GM12878 (cell line): ENCODE measurements around the gene LIPA. TPM values are rescaled to one million over a fixed set of nuclear protein-coding genes. Genes with fewer than 3 reads are reported as not detected.

Experiments
- ATAC-seq: fragments of 200-7000 bp; cut with Tn5 transposase; 3 replicates; pipeline ENCODE4 v1.9.1; 2020; ENCODE audit warnings: mild to moderate bottlenecking, moderate library complexity
- BruUV-seq: library from RNA; stranded (reverse); fragments of 400-500 nt; replicated peaks from 2 replicates; lab custom pipeline; 2021; lab: Mats Ljungman, UMichigan
- CTCF ChIA-PET: fragments of 300-600 bp; sonication (Branson Sonifier 250); formaldehyde crosslinking; extraction: SDS; loops from one replicate; lab custom pipeline; 2021; ENCODE audit warnings: inconsistent platforms; lab: Yijun Ruan, JAX
- POLR2A ChIA-PET: fragments of 350-600 bp; formaldehyde crosslinking; extraction: SDS; loops from one replicate; lab custom pipeline; 2021; ENCODE audit warnings: inconsistent platforms; lab: Charles Lee
- RAD21 ChIA-PET: fragments of 300-600 bp; sonication (Branson Sonifier 250); formaldehyde crosslinking; loops from one replicate; lab custom pipeline; 2023; ENCODE audit warnings: antibody characterized with exemption; ENCODE audit not compliant: unreplicated experiment; lab: Charles Lee
- SMC1A ChIA-PET: fragments of 300-600 bp; sonication (Branson Sonifier 250); formaldehyde crosslinking; loops from one replicate; lab custom pipeline; 2023; ENCODE audit not compliant: unreplicated experiment, uncharacterized antibody; lab: Charles Lee
- DNase-seq: peaks from one replicate; pipeline ENCODE4 v3.0.0-alpha.2; 2011; ENCODE audit warnings: low read depth, low spot score
- FAIRE-seq: peaks from 3 replicates; lab custom pipeline; 2011; peaks lifted over from hg19 to GRCh38; lab: Jason Lieb, UNC
- H2AFZ ChIP-seq: 2 replicates; pipeline ENCODE4 v1.6.0; 2011; ENCODE audit warnings: low read depth, low read length, control low read depth; ENCODE audit not compliant: control insufficient read depth
- H3K27ac ChIP-seq: 2 replicates; pipeline ENCODE4 v1.5.1; 2011; ENCODE audit warnings: control low read depth; ENCODE audit not compliant: control insufficient read depth, insufficient read depth
- H3K27me3 ChIP-seq, 2 experiments: replicated peaks in 1 of 2; 2 replicates each; pipeline versions ENCODE4 v1.6.0 to v1.6.1; 2011; ENCODE audit warnings: low read length in 1 of 2; ENCODE audit not compliant: control insufficient read depth in 2 of 2, insufficient read depth in 2 of 2
- H3K36me3 ChIP-seq, 2 experiments: 2 replicates each; pipeline ENCODE4 v1.5.1; 2011; ENCODE audit warnings: low read length in 1 of 2; ENCODE audit not compliant: control insufficient read depth in 2 of 2, insufficient read depth in 2 of 2
- H3K4me1 ChIP-seq: 2 replicates; pipeline ENCODE4 v1.6.1; 2011; ENCODE audit warnings: mild to moderate bottlenecking, low read length, moderate library complexity, mixed read lengths; ENCODE audit not compliant: control insufficient read depth, insufficient read depth
- H3K4me2 ChIP-seq: 2 replicates; pipeline ENCODE4 v1.6.0; 2011; ENCODE audit warnings: control low read depth; ENCODE audit not compliant: control insufficient read depth, insufficient read depth
- H3K4me3 ChIP-seq: fragments of 200-600 bp; sonication (generic); 2 replicates; pipeline ENCODE4 v1.5.1; 2016
- H3K79me2 ChIP-seq: 2 replicates; pipeline ENCODE4 v1.6.0; 2011; ENCODE audit warnings: low read length; ENCODE audit not compliant: control insufficient read depth, insufficient read depth
- H3K9ac ChIP-seq: 2 replicates; pipeline ENCODE4 v1.8.0; 2011; ENCODE audit warnings: low read length, control low read depth, mixed read lengths; ENCODE audit not compliant: control insufficient read depth, insufficient read depth
- H3K9me3 ChIP-seq: replicated peaks from 3 replicates; pipeline ENCODE4 v1.5.1; 2011; ENCODE audit warnings: mild to moderate bottlenecking, low read length; ENCODE audit not compliant: control insufficient read depth, insufficient read depth
- H4K20me1 ChIP-seq: 2 replicates; pipeline ENCODE4 v1.6.0; 2011; ENCODE audit not compliant: control insufficient read depth, insufficient read depth
- CHD2 ChIP-seq: IDR thresholded peaks from 2 replicates; pipeline ENCODE4 v1.6.1; 2011; ENCODE audit warnings: low read depth, low read length, improper control_type of control experiment, borderline replicate concordance
- GATAD2B ChIP-seq: fragments of 450-650 bp; conservative IDR thresholded peaks from 2 replicates; pipeline ENCODE4 v1.6.1; 2017; ENCODE audit warnings: low read depth, mild to moderate bottlenecking, moderate library complexity
- IRF4 ChIP-seq: IDR thresholded peaks from 2 replicates; pipeline ENCODE4 v1.6.1; 2011; ENCODE audit warnings: low read depth, low read length
- KDM1A ChIP-seq: fragments of 200-600 bp; sonication (generic); IDR thresholded peaks from 2 replicates; pipeline ENCODE4 v1.6.1; 2016; ENCODE audit warnings: borderline replicate concordance
- MYC ChIP-seq: IDR thresholded peaks from 2 replicates; pipeline ENCODE4 v1.6.1; 2011; ENCODE audit warnings: mild to moderate bottlenecking, low read length, moderate library complexity, inconsistent platforms; ENCODE audit not compliant: insufficient read depth, insufficient replicate concordance, insufficient read length, severe bottlenecking
- NFXL1 ChIP-seq: fragments of 450-650 bp; IDR thresholded peaks from 2 replicates; pipeline ENCODE4 v1.6.1; 2017; ENCODE audit warnings: antibody characterized with exemption, mild to moderate bottlenecking, borderline replicate concordance
- PAX5 ChIP-seq: IDR thresholded peaks from 2 replicates; pipeline ENCODE4 v1.6.1; 2011; ENCODE audit warnings: low read depth, low read length, borderline replicate concordance
- RELA ChIP-seq: fragments of 450-650 bp; IDR thresholded peaks from 2 replicates; pipeline ENCODE4 v1.8.0; 2014; ENCODE audit warnings: borderline replicate concordance; ENCODE audit not compliant: partially characterized antibody
- SIN3A ChIP-seq: IDR thresholded peaks from 2 replicates; pipeline ENCODE4 v1.6.1; 2012; ENCODE audit warnings: low read depth, low read length, improper control_type of control experiment
- STAT1 ChIP-seq: fragments of 450-650 bp; conservative IDR thresholded peaks from 2 replicates; pipeline ENCODE4 v1.6.1; 2014; ENCODE audit warnings: antibody characterized with exemption, mild to moderate bottlenecking
- WGBS: methylation state at CpG from one replicate; pipeline ENCODE4 v1.1.6; 2016; ENCODE audit warnings: low lambda C conversion rate; ENCODE audit not compliant: insufficient replicate concordance, insufficient coverage; ENCODE audit errors: missing lambda C conversion rate; 5-methylcytosine and 5-hydroxymethylcytosine counted together
- in situ Hi-C: fragments of 300-500 bp; cut with MboI; formaldehyde crosslinking; loops from 9 replicates; pipeline ENCODE4 v1.14.3; 2018; ENCODE audit warnings: mixed read lengths
- intact Hi-C: fragments of 100-400 bp; cut with micrococcal nuclease; formaldehyde crosslinking; loops from one replicate; pipeline ENCODE4 v1.14.2; 2022; ENCODE audit not compliant: unreplicated experiment
- polyA plus RNA-seq, 11 experiments: library from polyadenylated mRNA; depleted of rRNA in 4 of 11; unstranded in 6 of 11; stranded (reverse) in 5 of 11; fragments of >200 nt; fragmentation: Nextera tagmentation in 4 of 11; fragmentation: Illumina TruSeq in 1 of 11; extraction: Ambion mirVana in 4 of 11; extraction: Trizol in 1 of 11; gene quantifications; 1 replicate in 1 of 11; 2 replicates in 10 of 11; pipeline versions ENCODE4 v1.2.1 to v1.2.3, GENCODE V29; 2011 to 2016; ENCODE audit warnings: inconsistent platforms in 2 of 11, missing spikeins in 2 of 11, low read depth in 1 of 11
- total RNA-seq, 4 experiments: library from RNA; depleted of rRNA in 3 of 4; stranded (reverse); fragments of >200 nt in 3 of 4; fragmentation: Illumina TruSeq in 1 of 4; extraction: Trizol in 1 of 4; gene quantifications; 2 replicates each; pipeline versions ENCODE4 v1.2.1 to v1.2.3, GENCODE V29; 2013 to 2021
- TF ChIP-seq, protein P1 (sequence below): fragments of 450-650 bp; IDR thresholded peaks from 2 replicates; pipeline ENCODE4 v1.6.1; 2016; ENCODE audit warnings: mild to moderate bottlenecking, moderate library complexity, borderline replicate concordance

LIPA gene
- total and polyA plus RNA-seq, 10 of the 15 experiments (the other 5 are each of a cell fraction or from before 2014, with no cell fraction given), result 31.1 to 50.3 (median 39.5) TPM

DNA sequence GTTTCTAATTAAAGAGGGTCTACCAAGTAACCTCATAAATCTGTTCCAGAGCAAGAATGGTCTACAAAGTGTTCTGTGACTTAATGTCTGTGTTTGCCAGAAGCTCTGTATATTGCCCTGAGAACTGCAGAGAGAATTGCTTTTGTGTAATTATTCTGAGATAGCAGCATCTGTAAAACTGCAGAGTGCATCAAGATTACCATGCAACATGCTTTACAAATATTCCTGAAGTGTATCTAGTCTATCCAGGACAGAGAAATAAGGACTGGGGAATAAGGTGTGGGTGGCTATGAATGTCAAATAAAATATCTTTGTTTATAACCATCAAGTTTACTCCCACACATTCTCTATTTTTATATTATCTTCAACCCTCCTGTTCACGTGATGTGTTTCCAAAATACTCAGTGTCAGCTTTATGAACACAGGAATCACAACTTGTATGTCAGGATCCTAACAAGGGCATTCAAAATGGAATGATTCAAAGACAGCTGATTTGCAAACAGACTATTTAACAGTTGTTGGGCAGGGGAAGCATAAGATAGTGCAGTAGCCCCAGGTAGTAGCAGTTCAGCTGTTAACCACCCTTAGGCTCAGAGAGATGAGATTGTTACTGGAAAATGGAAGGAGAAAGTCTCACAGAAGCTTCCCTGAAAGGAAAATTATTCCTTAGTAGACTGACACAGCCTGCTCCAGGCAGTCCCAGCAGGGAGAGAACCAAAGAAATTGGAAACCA is 15.3 kb upstream of the LIPA start:
- ATAC-seq, result no peak
- FAIRE-seq, result no peak
- no peaks in the 10 kb centered on the region for H4K20me1 ChIP-seq
- RAD21 ChIA-PET, result no interaction called here
- H3K79me2 ChIP-seq, result no peaks in the 10 kb centered on the region
- H3K36me3 ChIP-seq, result no peaks in the 10 kb centered on the region; a peak in 1 of 4 replicates
- no peak overlapping the region for H3K4me3 ChIP-seq
- peaks cover 8% of the 10 kb centered on the region; the same call in 2 of the 3 replicates for H3K9me3 ChIP-seq
- SMC1A ChIA-PET, result interaction anchor here (0.7 kb wide), 1 partner anchor 103 kb away, joined by 4 read pairs; no protein-coding TSS in a partner anchor
- TF ChIP-seq PAX5 (no peak), MYC (no peak), IRF4 (no peak), RELA (no peak), GATAD2B (no peak), SIN3A (no peak), NFXL1 (no peak), STAT1 (no peak), CHD2 (no peak), KDM1A (no peak)
- TF ChIP-seq, protein P1, sequence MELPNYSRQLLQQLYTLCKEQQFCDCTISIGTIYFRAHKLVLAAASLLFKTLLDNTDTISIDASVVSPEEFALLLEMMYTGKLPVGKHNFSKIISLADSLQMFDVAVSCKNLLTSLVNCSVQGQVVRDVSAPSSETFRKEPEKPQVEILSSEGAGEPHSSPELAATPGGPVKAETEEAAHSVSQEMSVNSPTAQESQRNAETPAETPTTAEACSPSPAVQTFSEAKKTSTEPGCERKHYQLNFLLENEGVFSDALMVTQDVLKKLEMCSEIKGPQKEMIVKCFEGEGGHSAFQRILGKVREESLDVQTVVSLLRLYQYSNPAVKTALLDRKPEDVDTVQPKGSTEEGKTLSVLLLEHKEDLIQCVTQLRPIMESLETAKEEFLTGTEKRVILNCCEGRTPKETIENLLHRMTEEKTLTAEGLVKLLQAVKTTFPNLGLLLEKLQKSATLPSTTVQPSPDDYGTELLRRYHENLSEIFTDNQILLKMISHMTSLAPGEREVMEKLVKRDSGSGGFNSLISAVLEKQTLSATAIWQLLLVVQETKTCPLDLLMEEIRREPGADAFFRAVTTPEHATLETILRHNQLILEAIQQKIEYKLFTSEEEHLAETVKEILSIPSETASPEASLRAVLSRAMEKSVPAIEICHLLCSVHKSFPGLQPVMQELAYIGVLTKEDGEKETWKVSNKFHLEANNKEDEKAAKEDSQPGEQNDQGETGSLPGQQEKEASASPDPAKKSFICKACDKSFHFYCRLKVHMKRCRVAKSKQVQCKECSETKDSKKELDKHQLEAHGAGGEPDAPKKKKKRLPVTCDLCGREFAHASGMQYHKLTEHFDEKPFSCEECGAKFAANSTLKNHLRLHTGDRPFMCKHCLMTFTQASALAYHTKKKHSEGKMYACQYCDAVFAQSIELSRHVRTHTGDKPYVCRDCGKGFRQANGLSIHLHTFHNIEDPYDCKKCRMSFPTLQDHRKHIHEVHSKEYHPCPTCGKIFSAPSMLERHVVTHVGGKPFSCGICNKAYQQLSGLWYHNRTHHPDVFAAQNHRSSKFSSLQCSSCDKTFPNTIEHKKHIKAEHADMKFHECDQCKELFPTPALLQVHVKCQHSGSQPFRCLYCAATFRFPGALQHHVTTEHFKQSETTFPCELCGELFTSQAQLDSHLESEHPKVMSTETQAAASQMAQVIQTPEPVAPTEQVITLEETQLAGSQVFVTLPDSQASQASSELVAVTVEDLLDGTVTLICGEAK, result no peak
- no peaks in the 10 kb centered on the region for H3K27me3 ChIP-seq
- H3K27ac ChIP-seq, result no peak overlapping the region
- BruUV-seq, result no TSS peak
- no peak for DNase-seq
- no peak overlapping the region for H2AFZ ChIP-seq
- CTCF ChIA-PET, result interaction anchor here (2.6 kb wide), 1 partner anchor 102 kb away, joined by 14 read pairs; no protein-coding TSS in a partner anchor
- no peak overlapping the region for H3K4me2 ChIP-seq
- intact Hi-C loops (no loop called here), in situ Hi-C loops (no loop called here)
- H3K9ac ChIP-seq, result no peak overlapping the region
- POLR2A ChIA-PET, result no interaction called here
- 0% methylated on average over 1 of the region's 1 CpG for WGBS
- no peaks in the 10 kb centered on the region for H3K4me1 ChIP-seq
